GM12878 (cell line): ENCODE data around the gene SBNO2. TPM values are rescaled to one million over a fixed set of nuclear protein-coding genes. Genes with fewer than 3 reads are reported as not detected.
A peak's percentile ranks its signal among the peaks of the same experiment; 100 is the strongest.

ENCODE experiments used
- ATAC-seq: fragments of 200-7000 bp; cut with Tn5 transposase; 3 replicates; pipeline ENCODE4 v1.9.1; 2020; ENCODE audit warnings: mild to moderate bottlenecking, moderate library complexity
- BruUV-seq: library from RNA; stranded (reverse); fragments of 400-500 nt; replicated peaks from 2 replicates; lab custom pipeline; 2021; lab: Mats Ljungman, UMichigan
- CTCF ChIA-PET: fragments of 300-600 bp; sonication (Branson Sonifier 250); formaldehyde crosslinking; extraction: SDS; loops from one replicate; lab custom pipeline; 2021; ENCODE audit warnings: inconsistent platforms; lab: Yijun Ruan, JAX
- POLR2A ChIA-PET: fragments of 350-600 bp; formaldehyde crosslinking; extraction: SDS; loops from one replicate; lab custom pipeline; 2021; ENCODE audit warnings: inconsistent platforms; lab: Charles Lee
- RAD21 ChIA-PET: fragments of 300-600 bp; sonication (Branson Sonifier 250); formaldehyde crosslinking; loops from one replicate; lab custom pipeline; 2023; ENCODE audit warnings: antibody characterized with exemption; ENCODE audit not compliant: unreplicated experiment; lab: Charles Lee
- SMC1A ChIA-PET: fragments of 300-600 bp; sonication (Branson Sonifier 250); formaldehyde crosslinking; loops from one replicate; lab custom pipeline; 2023; ENCODE audit not compliant: unreplicated experiment, uncharacterized antibody; lab: Charles Lee
- DNase-seq: peaks from one replicate; pipeline ENCODE4 v3.0.0-alpha.2; 2011; ENCODE audit warnings: low read depth, low spot score
- FAIRE-seq: peaks from 3 replicates; lab custom pipeline; 2011; peaks lifted over from hg19 to GRCh38; lab: Jason Lieb, UNC
- H2AFZ ChIP-seq: 2 replicates; pipeline ENCODE4 v1.6.0; 2011; ENCODE audit warnings: low read depth, low read length, control low read depth; ENCODE audit not compliant: control insufficient read depth
- H3K27ac ChIP-seq: 2 replicates; pipeline ENCODE4 v1.5.1; 2011; ENCODE audit warnings: control low read depth; ENCODE audit not compliant: control insufficient read depth, insufficient read depth
- H3K27me3 ChIP-seq, 2 experiments: replicated peaks in 1 of 2; 2 replicates each; pipeline versions ENCODE4 v1.6.0 to v1.6.1; 2011; ENCODE audit warnings: low read length in 1 of 2; ENCODE audit not compliant: control insufficient read depth in 2 of 2, insufficient read depth in 2 of 2
- H3K36me3 ChIP-seq, 2 experiments: 2 replicates each; pipeline ENCODE4 v1.5.1; 2011; ENCODE audit warnings: low read length in 1 of 2; ENCODE audit not compliant: control insufficient read depth in 2 of 2, insufficient read depth in 2 of 2
- H3K4me1 ChIP-seq: 2 replicates; pipeline ENCODE4 v1.6.1; 2011; ENCODE audit warnings: mild to moderate bottlenecking, low read length, moderate library complexity, mixed read lengths; ENCODE audit not compliant: control insufficient read depth, insufficient read depth
- H3K4me2 ChIP-seq: 2 replicates; pipeline ENCODE4 v1.6.0; 2011; ENCODE audit warnings: control low read depth; ENCODE audit not compliant: control insufficient read depth, insufficient read depth
- H3K4me3 ChIP-seq: fragments of 200-600 bp; sonication (generic); 2 replicates; pipeline ENCODE4 v1.5.1; 2016
- H3K79me2 ChIP-seq: 2 replicates; pipeline ENCODE4 v1.6.0; 2011; ENCODE audit warnings: low read length; ENCODE audit not compliant: control insufficient read depth, insufficient read depth
- H3K9ac ChIP-seq: 2 replicates; pipeline ENCODE4 v1.8.0; 2011; ENCODE audit warnings: low read length, control low read depth, mixed read lengths; ENCODE audit not compliant: control insufficient read depth, insufficient read depth
- H3K9me3 ChIP-seq: replicated peaks from 3 replicates; pipeline ENCODE4 v1.5.1; 2011; ENCODE audit warnings: mild to moderate bottlenecking, low read length; ENCODE audit not compliant: control insufficient read depth, insufficient read depth
- H4K20me1 ChIP-seq: 2 replicates; pipeline ENCODE4 v1.6.0; 2011; ENCODE audit not compliant: control insufficient read depth, insufficient read depth
- BCLAF1 ChIP-seq: fragments of 450-650 bp; IDR thresholded peaks from 2 replicates; pipeline ENCODE4 v1.6.1; 2017; ENCODE audit warnings: antibody characterized with exemption, mild to moderate bottlenecking, moderate library complexity
- ETV6 ChIP-seq, 2 experiments: fragments of 450-650 bp in 1 of 2; IDR thresholded peaks in 1 of 2; conservative IDR thresholded peaks in 1 of 2; 2 replicates each; pipeline ENCODE4 v1.6.1; 2014; ENCODE audit warnings: antibody characterized with exemption in 1 of 2, borderline replicate concordance in 1 of 2, low read depth in 1 of 2, mild to moderate bottlenecking in 1 of 2, moderate library complexity in 1 of 2
- MLLT1 ChIP-seq: fragments of 450-650 bp; IDR thresholded peaks from 2 replicates; pipeline ENCODE4 v1.6.1; 2016; ENCODE audit warnings: mild to moderate bottlenecking
- NKRF ChIP-seq: fragments of 450-650 bp; conservative IDR thresholded peaks from 2 replicates; pipeline ENCODE4 v1.6.1; 2017; ENCODE audit warnings: mild to moderate bottlenecking, moderate library complexity
- NR2C1 ChIP-seq: fragments of 450-650 bp; IDR thresholded peaks from 2 replicates; pipeline ENCODE4 v1.6.1; 2017; ENCODE audit warnings: antibody characterized with exemption, mild to moderate bottlenecking, moderate library complexity
- PKNOX1 ChIP-seq: fragments of 450-650 bp; IDR thresholded peaks from 2 replicates; pipeline ENCODE4 v1.6.1; 2016; ENCODE audit warnings: mild to moderate bottlenecking
- SPI1 ChIP-seq: IDR thresholded peaks from 2 replicates; pipeline ENCODE4 v1.6.1; 2011; ENCODE audit warnings: low read depth, mild to moderate bottlenecking, low read length, moderate library complexity, borderline replicate concordance; ENCODE audit not compliant: insufficient read depth
- ZBTB11 ChIP-seq: fragments of 450-650 bp; formaldehyde crosslinking; IDR thresholded peaks from 2 replicates; pipeline ENCODE4 v1.5.0; 2022; ENCODE audit warnings: mild to moderate bottlenecking, missing genetic modification characterization
- WGBS: methylation state at CpG from one replicate; pipeline ENCODE4 v1.1.6; 2016; ENCODE audit warnings: low lambda C conversion rate; ENCODE audit not compliant: insufficient replicate concordance, insufficient coverage; ENCODE audit errors: missing lambda C conversion rate; 5-methylcytosine and 5-hydroxymethylcytosine counted together
- in situ Hi-C: fragments of 300-500 bp; cut with MboI; formaldehyde crosslinking; loops from 9 replicates; pipeline ENCODE4 v1.14.3; 2018; ENCODE audit warnings: mixed read lengths
- intact Hi-C: fragments of 100-400 bp; cut with micrococcal nuclease; formaldehyde crosslinking; loops from one replicate; pipeline ENCODE4 v1.14.2; 2022; ENCODE audit not compliant: unreplicated experiment
- polyA plus RNA-seq, 11 experiments: library from polyadenylated mRNA; depleted of rRNA in 4 of 11; unstranded in 6 of 11; stranded (reverse) in 5 of 11; fragments of >200 nt; fragmentation: Nextera tagmentation in 4 of 11; fragmentation: Illumina TruSeq in 1 of 11; extraction: Ambion mirVana in 4 of 11; extraction: Trizol in 1 of 11; gene quantifications; 1 replicate in 1 of 11; 2 replicates in 10 of 11; pipeline versions ENCODE4 v1.2.1 to v1.2.3, GENCODE V29; 2011 to 2016; ENCODE audit warnings: inconsistent platforms in 2 of 11, missing spikeins in 2 of 11, low read depth in 1 of 11
- total RNA-seq, 4 experiments: library from RNA; depleted of rRNA in 3 of 4; stranded (reverse); fragments of >200 nt in 3 of 4; fragmentation: Illumina TruSeq in 1 of 4; extraction: Trizol in 1 of 4; gene quantifications; 2 replicates each; pipeline versions ENCODE4 v1.2.1 to v1.2.3, GENCODE V29; 2013 to 2021

Gene SBNO2
- total and polyA plus RNA-seq, 10 of the 15 experiments (the other 5 are each of a cell fraction or from before 2014, with no cell fraction given), result 0.08 to 44.6 (median 5.4) TPM

- Histone ChIP-seq H3K79me2 (peaks cover 24% of the 10 kb centered on the region), H3K36me3 (peaks cover 0 to 20% of the 10 kb centered on the region in 2 experiments; a peak in 3 of 4 replicates), H3K27ac (peak overlapping the region; percentile 73), H3K4me2 (peak overlapping the region; percentile 85), H3K9ac (peak overlapping the region; percentile 87), H2AFZ (no peak overlapping the region), H3K9me3 (no peaks in the 10 kb centered on the region), H4K20me1 (no peaks in the 10 kb centered on the region), H3K4me1 (peaks cover 14% of the 10 kb centered on the region), H3K4me3 (peak overlapping the region; percentile 96), H3K27me3 (no peaks in the 10 kb centered on the region)
- ChIA-PET RAD21 (interaction anchor here (1.0 to 1.7 kb wide), 4 partner anchors 13 to 29 kb away, joined by 3 to 6 read pairs (median 4); partner anchors contain the start of gene ARHGAP45), CTCF (interaction anchor here (0.6 to 1.4 kb wide), 5 partner anchors 13 to 100 kb away, joined by 3 to 6 read pairs (median 3); no protein-coding TSS in a partner anchor), SMC1A (interaction anchor here (0.6 to 1.0 kb wide), 3 partner anchors 9 to 188 kb away, joined by 3 to 4 read pairs (median 4); no protein-coding TSS in a partner anchor), POLR2A (interaction anchor here (0.7 to 3.1 kb wide), 8 partner anchors 9 to 101 kb away, joined by 3 to 25 read pairs (median 6); partner anchors contain the start of gene GPX4)
- no peak for FAIRE-seq
- DNase-seq, result no peak
- WGBS, result 38% methylated on average over 32 of the region's 32 CpGs
- in situ Hi-C loops, result no loop called here
- peak; percentile 19; the same call in 2 of the 3 replicates for ATAC-seq
- intact Hi-C loops, result no loop called here
- BruUV-seq, result no TSS peak
- no peak for TF ChIP-seq NKRF
- no peak for TF ChIP-seq ZBTB11 (CRISPR knock-in tag)
- TF ChIP-seq NR2C1, result peak; percentile 28; the same call in 1 of the 2 replicates
- TF ChIP-seq ETV6 (conservative IDR thresholded peaks at IDR 0.05 in 1 of 2, IDR thresholded peaks at IDR 0.05 in 1 of 2; ENCODE audit: borderline replicate concordance in 1 of 2, low read depth in 1 of 2), result no peak
- TF ChIP-seq BCLAF1, result no peak
- TF ChIP-seq MLLT1, result 0 out of 2 replicates have a peak, but pooled peaks have one; percentile 51
- no peak for TF ChIP-seq PKNOX1
- TF ChIP-seq SPI1, result peak; percentile 9; the same call in 1 of the 2 replicates
These were observed 80.1 kb downstream of the SBNO2 start for GRCh38 chr19:1093811-1094553.
